Hepatocyte (in vitro differentiated cells): ENCODE results near the gene IPP. TPM values are rescaled to one million over a fixed set of nuclear protein-coding genes. Genes with fewer than 3 reads are reported as not detected.
A peak's percentile ranks its signal among the peaks of the same experiment; 100 is the strongest.

Experiments
- DNase-seq: peaks from one replicate; pipeline ENCODE4 v3.0.0-alpha.2; 2016; ENCODE audit warnings: low spot score
- H2AFZ ChIP-seq: fragments of 200-600 bp; sonication (generic); 2 replicates; pipeline ENCODE4 v1.6.0; 2016; ENCODE audit warnings: antibody characterized with exemption, mild to moderate bottlenecking
- H3K27ac ChIP-seq: fragments of 200-600 bp; sonication (generic); 2 replicates; pipeline ENCODE4 v1.5.1; 2016; ENCODE audit warnings: mild to moderate bottlenecking
- H3K27me3 ChIP-seq: fragments of 200-600 bp; sonication (generic); 2 replicates; pipeline ENCODE4 v1.6.1; 2016
- H3K36me3 ChIP-seq: fragments of 200-600 bp; sonication (generic); replicated peaks from 2 replicates; pipeline ENCODE4 v1.5.1; 2016; ENCODE audit warnings: low read depth; ENCODE audit not compliant: insufficient read depth
- H3K4me1 ChIP-seq: fragments of 200-600 bp; sonication (generic); 2 replicates; pipeline ENCODE4 v1.5.1; 2016; ENCODE audit warnings: mild to moderate bottlenecking, moderate library complexity; ENCODE audit not compliant: insufficient read depth
- H3K4me2 ChIP-seq: fragments of 200-600 bp; sonication (generic); 2 replicates; pipeline ENCODE4 v1.6.0; 2016
- H3K4me3 ChIP-seq: fragments of 200-600 bp; sonication (generic); 2 replicates; pipeline ENCODE4 v1.5.1; 2016; ENCODE audit warnings: mild to moderate bottlenecking
- H3K79me2 ChIP-seq: fragments of 200-600 bp; sonication (generic); 2 replicates; pipeline ENCODE4 v1.6.0; 2017; ENCODE audit warnings: mild to moderate bottlenecking
- H3K9me2 ChIP-seq: fragments of 200-600 bp; sonication (generic); replicated peaks from 2 replicates; pipeline ENCODE4 v1.6.0; 2017; ENCODE audit warnings: mild to moderate bottlenecking; ENCODE audit not compliant: insufficient read depth
- H3K9me3 ChIP-seq: fragments of 200-600 bp; sonication (generic); 2 replicates; pipeline ENCODE4 v1.5.1; 2016; ENCODE audit warnings: low read depth, mild to moderate bottlenecking
- H4K20me1 ChIP-seq: fragments of 200-600 bp; sonication (generic); 2 replicates; pipeline ENCODE4 v1.6.0; 2016; ENCODE audit warnings: mild to moderate bottlenecking; ENCODE audit not compliant: insufficient read depth, poor library complexity, severe bottlenecking
- CTCF ChIP-seq: fragments of 200-600 bp; sonication (generic); IDR thresholded peaks from 2 replicates; pipeline ENCODE4 v1.5.1; 2016; ENCODE audit warnings: antibody characterized with exemption, mild to moderate bottlenecking; ENCODE audit not compliant: poor library complexity
- EZH2 ChIP-seq: fragments of 200-600 bp; sonication (generic); IDR thresholded peaks from 2 replicates; pipeline ENCODE4 v1.6.1; 2016; ENCODE audit warnings: antibody characterized with exemption, mild to moderate bottlenecking, borderline replicate concordance
- EZH2phosphoT487 ChIP-seq: fragments of 200-600 bp; sonication (generic); IDR thresholded peaks from one replicate; pipeline ENCODE4 v1.6.1; 2018; ENCODE audit warnings: antibody characterized with exemption, mild to moderate bottlenecking, low read depth, moderate library complexity; ENCODE audit not compliant: unreplicated experiment, severe bottlenecking
- WGBS: methylation state at CpG from one replicate; pipeline ENCODE4 v1.1.6; 2016; ENCODE audit warnings: low lambda C conversion rate; ENCODE audit errors: missing lambda C conversion rate; 5-methylcytosine and 5-hydroxymethylcytosine counted together
- polyA plus RNA-seq: library from polyadenylated mRNA; unstranded; fragments of >200 nt; fragmentation: Nextera tagmentation; extraction: Ambion mirVana; gene quantifications from 2 replicates; pipeline ENCODE4 v1.2.1, GENCODE V29; 2016
- total RNA-seq: library from RNA; depleted of rRNA; stranded (reverse); fragments of >200 nt; gene quantifications from 2 replicates; pipeline ENCODE4 v1.2.3, GENCODE V29; 2014

Gene IPP
- total and polyA plus RNA-seq, 2 experiments from 2014 or later: 10.0 to 15.3 TPM

GRCh38 chr1:45666836-45667235 lies 83.6 kb downstream of the IPP start:
- WGBS: 98% methylated on average over 2 of the region's 2 CpGs
- Histone ChIP-seq H3K4me3 (no peak overlapping the region), H2AFZ (no peak overlapping the region), H3K4me2 (no peak overlapping the region), H3K9me3 (no peaks in the 10 kb centered on the region), H3K4me1 (peaks cover 14% of the 10 kb centered on the region), H3K36me3 (no peaks in the 10 kb centered on the region), H4K20me1 (peaks cover 95% of the 10 kb centered on the region), H3K27ac (no peak overlapping the region), H3K79me2 (peaks cover 100% of the 10 kb centered on the region), H3K9me2 (no peaks in the 10 kb centered on the region), H3K27me3 (no peaks in the 10 kb centered on the region)
- no peak for DNase-seq
- TF ChIP-seq CTCF: no peak
- no peak for TF ChIP-seq EZH2
- TF ChIP-seq EZH2phosphoT487: no peak

- Histone ChIP-seq H3K9me3 (no peaks in the 10 kb centered on the region), H3K27ac (no peak overlapping the region), H3K27me3 (no peaks in the 10 kb centered on the region), H3K4me2 (no peak overlapping the region), H2AFZ (no peak overlapping the region), H4K20me1 (peaks cover 57% of the 10 kb centered on the region), H3K9me2 (no peaks in the 10 kb centered on the region), H3K36me3 (no peaks in the 10 kb centered on the region), H3K4me1 (peaks cover 6% of the 10 kb centered on the region), H3K4me3 (no peak overlapping the region), H3K79me2 (peaks cover 94% of the 10 kb centered on the region)
- TF ChIP-seq EZH2phosphoT487 (no peak), CTCF (no peak), EZH2 (no peak)
- WGBS: 94% methylated on average over 2 of the region's 2 CpGs
- DNase-seq: no peak
Measured at GRCh38 chr1:45660336-45660735, 90.1 kb downstream of the IPP start.

GRCh38 chr1:45659222-45659621 lies 91.2 kb downstream of the IPP start:
- Histone ChIP-seq H2AFZ (no peak overlapping the region), H3K4me2 (peak overlapping the region; percentile 4), H3K27me3 (no peaks in the 10 kb centered on the region), H3K4me1 (peaks cover 6% of the 10 kb centered on the region), H3K79me2 (peaks cover 94% of the 10 kb centered on the region), H3K9me3 (no peaks in the 10 kb centered on the region), H3K36me3 (no peaks in the 10 kb centered on the region), H3K4me3 (no peak overlapping the region), H4K20me1 (peaks cover 45% of the 10 kb centered on the region), H3K27ac (peak overlapping the region; percentile 14), H3K9me2 (no peaks in the 10 kb centered on the region)
- no peak for DNase-seq
- no peak for TF ChIP-seq EZH2
- WGBS: 97% methylated on average over 2 of the region's 2 CpGs

GRCh38 chr1:45658171-45658570 lies 92.3 kb downstream of the IPP start:
- no peak for TF ChIP-seq EZH2
- no peak for TF ChIP-seq CTCF
- no peak for TF ChIP-seq EZH2phosphoT487
- H3K36me3 ChIP-seq: no peaks in the 10 kb centered on the region
- H3K9me2 ChIP-seq: no peaks in the 10 kb centered on the region
- no peak overlapping the region for H3K4me3 ChIP-seq
- H3K27me3 ChIP-seq: no peaks in the 10 kb centered on the region
- peak overlapping the region; percentile 14 for H3K27ac ChIP-seq
- peaks cover 35% of the 10 kb centered on the region for H4K20me1 ChIP-seq
- no peaks in the 10 kb centered on the region for H3K9me3 ChIP-seq
- H3K4me1 ChIP-seq: peaks cover 6% of the 10 kb centered on the region
- peak; percentile 5 for DNase-seq
- no peak overlapping the region for H2AFZ ChIP-seq
- 64% methylated on average over 2 of the region's 2 CpGs for WGBS
- H3K79me2 ChIP-seq: peaks cover 92% of the 10 kb centered on the region
- peak overlapping the region; percentile 4 for H3K4me2 ChIP-seq
